Fibroblast of pulmonary artery (primary cell): Measurements from ENCODE around the gene CAMTA1.
A peak's percentile ranks its signal among the peaks of the same experiment; 100 is the strongest.

Experiments used
- DNase-seq: peaks from one replicate; pipeline ENCODE4 v3.0.0-alpha.2; 2010; ENCODE audit warnings: low read depth
- H3K4me3 ChIP-seq: replicated peaks from 2 replicates; pipeline ENCODE4 v1.5.1; 2011; ENCODE audit warnings: low read depth, mild to moderate bottlenecking, control low read depth, low read length, moderate library complexity
- CTCF ChIP-seq: IDR thresholded peaks from 2 replicates; pipeline ENCODE4 v1.5.1; 2011; ENCODE audit warnings: mild to moderate bottlenecking, control low read depth, low read length, inconsistent platforms; ENCODE audit errors: missing control alignments

CAMTA1 gene

GRCh38 chr1:7422561-7422960 lies 637.3 kb downstream of the CAMTA1 start:
- H3K4me3 ChIP-seq, result no peak overlapping the region
- no peak for TF ChIP-seq CTCF
- no peak for DNase-seq

- TF ChIP-seq CTCF, result no peak
- DNase-seq, result no peak
These were observed 637.7 kb downstream of the CAMTA1 start for GRCh38 chr1:7422966-7423365.

GRCh38 chr1:7424352-7424890 lies 639.2 kb downstream of the CAMTA1 start:
- no peak overlapping the region for H3K4me3 ChIP-seq
- TF ChIP-seq CTCF, result no peak
- peak; percentile 34 for DNase-seq

More at GRCh38 chr1:7422966-7423365, 637.7 kb downstream of the CAMTA1 start:
- no peak overlapping the region for H3K4me3 ChIP-seq

GRCh38 chr1:7425229-7425628 lies 640.0 kb downstream of the CAMTA1 start:
- H3K4me3 ChIP-seq, result no peak overlapping the region
- no peak for DNase-seq
- no peak for TF ChIP-seq CTCF

GRCh38 chr1:7425771-7426170 lies 640.5 kb downstream of the CAMTA1 start:
- TF ChIP-seq CTCF, result no peak
- no peak overlapping the region for H3K4me3 ChIP-seq
- DNase-seq, result no peak

GRCh38 chr1:7426780-7427604 lies 641.7 kb downstream of the CAMTA1 start:
- H3K4me3 ChIP-seq, result no peak overlapping the region
- TF ChIP-seq CTCF, result no peak
- no peak for DNase-seq
